Hindlimb muscle (tissue), 1 donor: Measurements from ENCODE around the gene CSNK1G2. TPM values are rescaled to one million over a fixed set of nuclear protein-coding genes. Genes with fewer than 3 reads are reported as not detected.

ENCODE experiments used
- DNase-seq: peaks from one replicate; pipeline ENCODE4 v3.0.0-alpha.2; 2013
- polyA plus RNA-seq: library from polyadenylated mRNA; unstranded; fragments of 120-200 nt; gene quantifications from one replicate; pipeline ENCODE4 v1.2.1, GENCODE V29; 2013; ENCODE audit not compliant: insufficient read length

Gene CSNK1G2
- polyA plus RNA-seq, 1 donor = 42.8 TPM

DNA sequence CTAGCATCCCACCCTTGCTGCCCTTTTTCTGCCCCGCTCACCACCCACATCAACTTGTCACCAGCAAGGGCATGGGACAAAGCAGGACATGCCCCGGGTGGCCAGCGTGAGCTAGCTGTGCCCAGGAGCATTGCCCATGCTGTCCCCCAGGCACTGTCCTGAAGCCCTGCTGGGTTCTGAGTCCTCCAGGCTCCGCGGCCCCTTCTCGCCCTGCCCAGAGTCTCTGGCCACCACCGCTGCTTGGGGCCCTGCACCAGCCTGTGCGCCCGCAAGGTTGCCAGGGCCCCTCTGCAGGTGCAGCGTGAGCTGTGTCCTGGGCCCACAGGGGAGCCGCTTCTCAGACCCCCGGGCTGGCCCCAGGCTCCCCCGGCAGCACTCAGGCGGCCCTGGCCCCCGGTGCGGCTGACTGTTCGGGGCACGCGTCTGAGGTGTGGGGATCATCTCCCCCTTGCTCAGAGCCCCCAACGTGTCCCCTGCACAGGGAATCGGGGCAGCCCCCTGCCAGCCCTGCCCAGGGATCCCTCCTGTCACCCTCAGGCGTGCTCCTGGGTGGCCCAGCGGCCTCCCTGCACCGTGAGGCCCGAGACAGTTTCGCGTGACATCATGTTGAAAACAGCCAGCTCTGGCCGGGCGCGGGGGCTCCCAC lies 4.1 kb downstream of the CSNK1G2 start:
- no peak for DNase-seq

DNA sequence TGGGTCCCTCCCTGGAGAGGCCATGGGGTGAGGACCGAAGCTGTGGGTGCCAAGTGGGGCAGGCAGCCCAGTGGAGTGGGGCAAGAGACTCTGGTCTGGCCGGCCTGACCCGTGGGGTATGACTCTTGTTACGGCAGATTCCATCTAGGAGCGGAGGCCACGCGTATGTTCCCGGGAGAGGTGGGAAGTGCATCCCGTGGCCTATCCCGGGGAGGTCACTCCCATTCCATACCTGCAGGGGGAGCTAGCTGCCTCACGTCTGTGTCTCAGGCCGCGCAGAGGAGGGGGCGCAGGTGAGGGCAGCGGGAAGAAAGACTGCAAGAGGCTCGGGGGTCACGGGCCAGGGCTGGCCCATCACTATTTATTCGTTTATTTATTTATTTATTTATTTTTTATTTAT lies 4.9 kb downstream of the CSNK1G2 start:
- DNase-seq = no peak

DNA sequence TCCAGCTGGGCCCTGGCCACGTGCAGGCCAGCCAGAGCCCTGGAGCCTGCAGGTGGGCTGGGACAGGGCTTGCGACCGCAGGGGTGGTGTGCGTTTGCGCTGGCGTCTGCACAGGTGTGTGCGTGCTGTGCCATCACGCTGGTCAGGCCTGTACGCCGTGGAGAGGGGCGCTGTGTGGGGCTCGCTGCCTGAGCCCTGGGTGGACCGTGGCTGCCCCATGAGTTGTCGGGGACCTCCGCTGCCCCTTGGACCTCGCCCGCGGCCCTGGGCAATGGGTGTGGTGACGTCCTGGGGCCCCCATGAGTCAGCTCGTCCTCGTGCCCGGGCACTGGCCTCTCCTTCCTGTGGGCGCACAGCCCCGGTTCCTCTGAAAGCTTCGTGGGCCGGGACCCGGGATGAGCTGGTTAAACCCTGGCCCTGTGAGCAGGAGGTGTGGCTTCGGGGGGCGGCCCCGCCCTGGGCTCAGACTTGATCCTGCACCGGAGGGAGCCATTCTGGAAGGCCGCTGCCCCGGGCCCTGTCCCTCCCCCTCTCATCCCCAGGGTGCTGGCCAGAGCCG lies 6.8 kb downstream of the CSNK1G2 start:
- no peak for DNase-seq

DNA sequence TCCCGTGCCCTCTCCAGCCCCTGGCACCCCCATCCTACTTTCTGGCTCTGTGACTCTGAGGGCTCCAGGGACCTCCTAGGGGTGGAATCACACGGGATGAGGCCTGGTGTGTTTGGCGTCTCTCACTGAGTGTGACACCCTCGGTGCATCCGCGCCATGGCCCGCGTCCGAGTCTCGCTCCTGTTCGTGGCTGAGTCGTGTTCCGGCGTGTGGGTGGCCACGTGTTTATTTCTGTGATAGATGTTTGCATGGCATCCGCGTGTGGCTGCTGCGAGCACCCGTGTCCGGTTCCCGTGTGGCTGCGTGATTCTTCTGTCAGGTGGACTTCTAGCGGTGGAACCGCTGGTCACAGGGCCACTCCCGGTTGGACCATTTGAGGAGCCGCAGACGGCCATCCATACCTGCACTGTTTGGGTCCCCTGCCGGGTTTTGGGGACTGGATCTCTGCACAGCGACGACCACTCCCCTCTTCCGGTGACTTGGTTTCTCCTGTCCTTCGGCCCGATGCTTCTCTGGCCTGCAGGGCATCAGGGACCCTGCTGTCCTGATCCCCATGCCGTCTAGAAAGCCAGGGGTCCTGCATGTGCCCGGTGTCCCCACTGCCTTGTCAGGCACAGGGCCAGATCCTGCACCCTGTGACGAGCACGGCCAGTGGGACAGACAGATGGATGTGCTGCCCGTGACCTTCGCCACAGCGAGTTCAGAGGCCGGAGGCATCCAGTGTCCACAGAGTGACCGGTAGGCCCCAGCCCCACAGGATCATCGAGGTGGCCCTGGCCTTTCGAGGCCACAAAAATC lies 8.5 kb downstream of the CSNK1G2 start:
- no peak for DNase-seq

DNA sequence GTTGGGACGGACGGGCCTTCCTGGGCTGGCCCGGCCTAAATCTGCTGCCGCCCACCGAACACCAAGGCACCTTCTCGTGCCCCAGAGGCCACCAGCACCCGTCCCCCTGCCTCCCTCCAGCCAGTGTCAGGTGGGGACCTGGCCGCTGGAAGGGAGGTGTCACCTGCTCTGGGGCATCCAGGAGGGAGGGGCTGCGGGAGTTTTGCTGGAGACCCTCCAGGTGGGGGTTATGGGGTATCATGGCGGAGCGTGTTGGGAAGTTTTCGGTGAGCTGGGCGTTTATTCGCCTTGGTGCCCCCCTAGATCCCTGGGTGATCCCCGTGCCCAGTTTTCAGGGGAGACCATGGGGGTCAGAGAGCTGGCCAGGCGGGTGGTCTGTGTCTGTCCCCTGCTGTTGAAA lies 9.7 kb downstream of the CSNK1G2 start:
- DNase-seq = no peak

DNA sequence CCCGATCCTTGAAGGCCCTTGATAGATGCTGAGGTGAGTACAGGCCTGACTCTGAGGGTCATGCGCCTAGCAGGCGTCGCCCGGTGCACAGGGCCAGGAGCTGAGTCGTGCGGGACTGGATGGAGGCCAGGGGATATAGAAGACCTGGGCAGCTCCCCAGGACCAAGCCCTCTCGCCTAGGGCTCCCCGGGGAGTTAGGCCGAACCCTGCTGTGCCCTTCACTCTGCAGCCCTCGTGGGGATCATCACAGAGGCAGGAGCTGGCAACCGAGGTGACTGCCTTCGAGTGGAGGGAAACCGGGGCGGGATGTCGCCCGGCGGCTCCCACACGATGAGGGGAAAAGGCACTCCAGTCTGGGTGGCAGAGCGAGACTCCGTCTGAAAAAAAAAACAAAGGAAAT lies 11.7 kb downstream of the CSNK1G2 start:
- no peak for DNase-seq

DNA sequence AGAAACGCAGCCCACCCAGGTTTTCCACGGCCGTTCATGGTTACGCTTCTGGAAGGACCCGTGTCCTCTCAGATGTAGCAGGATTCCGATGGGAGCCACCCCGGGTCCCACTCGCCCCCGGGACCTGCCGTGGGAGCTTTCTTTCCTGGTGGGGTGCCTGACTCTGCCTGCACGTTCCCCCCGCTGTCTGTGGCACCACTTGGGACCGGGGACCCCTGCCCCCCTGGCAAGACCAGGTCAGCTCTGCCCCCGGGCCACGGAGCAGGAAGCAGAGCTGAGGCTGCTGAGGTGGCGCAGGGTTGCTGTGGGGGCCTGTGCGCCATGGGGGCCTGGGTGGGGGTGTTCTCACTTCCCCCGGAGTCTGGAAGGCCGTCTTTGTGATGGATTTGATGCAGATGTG lies 12.1 kb downstream of the CSNK1G2 start:
- DNase-seq = no peak

DNA sequence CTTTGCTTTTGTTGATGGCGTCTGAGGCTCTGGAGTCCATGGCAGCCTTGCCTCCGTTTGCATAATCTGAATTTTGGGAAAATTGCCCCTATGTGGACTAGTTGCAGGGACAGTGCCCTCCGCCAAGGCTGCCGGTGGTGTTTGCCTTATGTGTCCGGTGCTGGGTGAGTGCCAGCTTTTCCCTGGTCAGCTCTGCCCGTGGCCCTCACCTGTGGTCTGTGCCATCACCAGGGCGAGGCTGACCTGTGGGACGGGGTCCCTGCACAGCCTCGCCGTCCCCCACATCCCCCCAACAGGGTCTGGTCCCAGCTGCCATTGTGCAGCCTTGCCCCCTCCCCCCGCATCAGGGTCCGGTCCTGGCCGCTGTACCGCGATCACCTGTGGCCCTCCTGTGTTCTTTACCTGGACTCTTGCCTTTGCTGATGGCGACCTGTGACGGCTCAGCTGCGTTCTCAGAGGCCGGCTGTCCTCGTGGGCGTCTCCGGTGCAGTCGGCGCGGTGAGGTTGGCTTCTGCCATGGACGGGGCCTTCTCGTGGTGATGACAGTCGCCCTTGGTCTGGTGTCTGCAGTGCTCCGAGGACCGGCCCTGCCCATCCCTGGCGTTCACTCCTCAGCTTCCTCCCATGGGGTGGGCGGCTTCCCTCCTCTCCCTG lies 12.6 kb downstream of the CSNK1G2 start:
- no peak for DNase-seq

DNA sequence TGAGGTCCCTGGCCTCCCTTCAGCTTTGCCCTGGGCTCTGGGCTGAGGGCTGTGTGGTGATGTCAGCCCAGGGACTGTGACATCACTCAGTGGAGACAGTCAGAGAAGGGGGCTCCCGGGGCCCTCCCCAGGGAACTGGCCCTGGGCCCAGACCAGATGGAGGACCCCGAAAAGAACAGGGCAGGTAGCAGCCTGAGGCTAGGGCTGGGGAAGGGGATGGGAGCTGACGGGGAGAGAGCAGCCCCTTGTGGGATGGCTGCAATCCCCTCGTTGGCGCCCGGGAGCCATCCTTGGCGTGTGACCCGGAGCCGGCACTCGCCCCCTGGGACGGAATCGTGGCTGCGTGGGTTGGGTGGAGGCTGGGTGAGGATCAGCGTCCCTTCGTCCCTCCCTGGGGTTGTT lies 13.6 kb downstream of the CSNK1G2 start:
- DNase-seq = no peak

DNA sequence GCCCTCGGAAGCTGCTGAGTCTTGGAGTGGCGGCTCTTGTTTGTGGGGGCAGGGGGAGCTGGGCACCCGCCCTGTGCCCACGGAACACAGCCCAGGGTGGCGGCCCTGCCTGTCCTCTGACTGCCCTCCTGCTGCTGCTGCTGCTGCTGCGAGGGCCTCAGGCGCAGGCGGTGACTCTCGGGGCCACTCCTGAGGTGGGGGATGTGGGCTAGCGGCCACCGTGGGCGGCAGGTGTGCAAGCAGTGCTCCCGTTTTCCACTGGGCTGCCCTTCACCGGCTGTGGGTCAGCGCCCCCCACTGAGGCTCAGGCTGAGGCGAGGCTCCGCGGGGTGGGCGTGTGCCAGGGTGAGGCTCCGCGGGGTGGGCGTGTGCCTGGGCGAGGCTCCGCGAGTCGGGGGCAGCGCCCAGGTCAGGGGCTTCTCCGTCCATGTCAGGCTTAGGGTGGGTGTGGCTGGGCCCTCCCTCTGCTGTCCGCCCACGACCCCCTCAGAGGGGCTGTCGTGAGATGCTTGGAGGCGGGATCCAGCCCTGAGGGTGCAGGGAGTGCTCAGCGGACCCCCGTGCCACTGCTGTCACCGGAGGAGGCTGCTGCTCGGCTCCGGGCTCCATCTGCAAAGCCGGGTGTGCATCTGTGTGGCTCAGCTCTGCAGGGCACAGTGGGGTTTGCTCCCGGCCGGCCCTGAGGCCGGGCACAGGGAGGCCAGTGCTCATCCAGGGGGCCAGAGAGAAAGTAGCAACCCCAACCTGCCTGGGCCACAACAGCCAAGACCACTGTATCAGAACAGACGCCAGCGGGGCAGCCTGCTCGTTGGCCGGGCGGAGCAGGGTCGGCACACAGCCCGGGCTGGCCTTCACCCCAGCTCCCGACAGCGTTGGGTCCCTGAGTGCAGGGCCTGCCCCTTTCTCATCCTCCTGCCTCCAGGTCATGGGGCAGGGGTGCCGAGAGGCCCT lies 14.5 kb downstream of the CSNK1G2 start:
- DNase-seq = no peak

DNA sequence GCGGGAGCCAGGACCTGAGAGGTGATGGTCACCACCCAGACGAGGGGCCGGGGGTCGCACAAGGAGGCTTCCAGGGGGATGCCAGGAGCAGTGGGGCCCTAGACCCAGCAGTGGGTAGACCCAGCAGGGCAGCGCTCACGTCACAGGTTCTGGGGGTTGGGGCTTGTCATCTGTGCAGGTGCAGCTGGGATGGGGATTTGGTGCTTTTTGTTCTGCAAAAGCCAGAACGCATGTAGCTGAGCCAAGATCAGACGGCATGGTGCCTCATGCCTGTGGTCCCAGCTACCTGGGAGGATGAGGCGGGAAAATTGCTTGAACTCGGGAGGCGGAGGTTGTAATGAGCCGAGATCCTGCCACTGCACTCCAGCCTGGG lies 15.1 kb downstream of the CSNK1G2 start:
- DNase-seq = no peak

DNA sequence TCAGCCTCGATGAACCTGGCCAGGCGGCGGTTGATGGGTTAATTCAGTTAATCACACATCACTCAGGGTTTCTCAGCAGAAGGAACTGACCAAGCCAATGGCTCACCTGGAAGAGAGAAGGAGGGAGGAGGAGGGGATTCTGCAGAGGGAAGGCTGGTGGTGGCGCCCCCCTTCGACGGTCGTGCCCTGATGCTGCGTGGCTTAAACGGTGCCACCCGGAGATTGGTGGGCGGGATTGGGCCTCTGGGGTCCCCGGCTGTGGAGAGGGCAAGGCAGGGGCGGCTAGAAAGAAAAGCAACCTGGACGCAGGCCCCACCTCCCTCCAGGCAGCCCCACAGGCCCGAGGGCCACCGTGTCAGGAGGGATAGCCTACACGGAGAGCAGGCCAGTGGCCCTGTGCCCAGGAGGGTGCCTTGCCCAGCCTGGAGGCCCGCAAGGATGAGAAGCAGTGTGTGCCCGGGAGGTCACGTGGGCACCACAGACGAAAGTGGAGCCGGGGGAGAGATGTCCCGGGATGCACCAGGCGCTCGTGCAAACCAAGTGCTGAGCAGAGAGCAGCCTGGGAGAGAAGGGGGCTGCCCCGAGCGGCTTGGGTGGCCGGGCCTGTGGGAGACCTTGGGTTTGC lies 16.0 kb downstream of the CSNK1G2 start:
- no peak for DNase-seq

DNA sequence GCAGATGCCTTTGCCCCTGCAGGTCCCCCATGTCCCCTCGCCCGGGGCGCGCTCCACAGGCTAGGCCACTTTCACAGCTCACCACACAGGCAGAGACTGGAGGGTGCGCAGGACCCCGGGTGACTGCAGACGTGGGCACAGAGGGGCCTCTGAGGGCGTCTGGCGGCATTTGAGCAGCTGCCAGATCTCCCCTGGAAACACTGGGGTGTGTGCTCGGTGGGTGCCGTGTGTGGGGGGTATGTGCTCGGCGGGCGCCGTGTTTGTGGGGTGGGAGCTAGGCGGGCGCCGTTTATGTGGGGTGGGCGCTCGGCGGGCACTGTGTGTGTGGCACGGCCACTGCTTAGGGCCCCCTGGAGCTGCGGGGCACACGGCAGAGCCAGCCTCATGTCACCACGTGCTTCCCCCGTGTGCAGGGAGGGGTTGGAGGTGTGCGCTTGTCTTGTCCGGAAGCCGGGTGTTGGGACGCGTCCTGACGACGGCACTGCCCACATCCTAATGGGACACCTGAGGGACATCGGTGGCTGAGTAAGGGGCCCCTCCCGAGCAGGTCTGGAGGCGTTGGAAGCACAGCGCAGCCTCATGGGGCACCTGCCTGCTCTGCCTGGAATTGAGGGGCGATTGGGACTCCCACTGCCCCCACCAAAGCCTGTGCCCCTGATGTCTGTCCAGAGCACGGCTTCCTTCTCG lies 16.7 kb downstream of the CSNK1G2 start:
- DNase-seq = no peak

DNA sequence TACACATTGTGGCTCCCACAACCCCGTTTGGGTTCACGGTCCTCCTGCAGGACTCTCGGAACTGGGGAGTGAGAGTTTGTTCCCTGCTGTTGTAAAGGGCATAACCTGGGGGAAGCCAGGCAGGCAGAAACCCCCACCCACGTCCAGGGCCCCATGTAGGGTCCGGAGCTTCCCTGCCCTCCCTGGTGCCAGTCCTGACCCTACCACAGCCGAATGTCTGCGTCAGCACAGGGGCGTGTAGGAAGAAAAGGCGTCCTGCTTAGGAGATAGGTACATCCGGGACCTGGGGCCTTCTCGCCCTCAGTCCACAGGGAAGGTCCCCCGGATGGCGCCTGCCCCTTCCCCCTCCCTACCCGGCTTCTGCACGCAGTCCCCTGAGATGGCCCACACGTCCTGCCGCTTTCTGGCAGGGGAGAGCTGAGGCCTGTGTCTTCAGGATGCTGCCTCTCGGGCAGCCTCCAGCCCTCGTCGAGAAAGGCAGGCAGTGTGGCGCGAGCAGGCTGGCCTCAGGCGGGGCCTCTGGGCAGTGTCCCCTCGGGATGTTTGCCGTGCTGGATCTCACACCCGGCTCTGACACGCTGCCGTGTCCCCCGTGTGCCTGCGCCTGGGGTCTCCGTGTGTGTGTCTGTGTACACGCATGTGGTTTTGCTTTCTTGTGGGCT lies 19.1 kb downstream of the CSNK1G2 start:
- no peak for DNase-seq

DNA sequence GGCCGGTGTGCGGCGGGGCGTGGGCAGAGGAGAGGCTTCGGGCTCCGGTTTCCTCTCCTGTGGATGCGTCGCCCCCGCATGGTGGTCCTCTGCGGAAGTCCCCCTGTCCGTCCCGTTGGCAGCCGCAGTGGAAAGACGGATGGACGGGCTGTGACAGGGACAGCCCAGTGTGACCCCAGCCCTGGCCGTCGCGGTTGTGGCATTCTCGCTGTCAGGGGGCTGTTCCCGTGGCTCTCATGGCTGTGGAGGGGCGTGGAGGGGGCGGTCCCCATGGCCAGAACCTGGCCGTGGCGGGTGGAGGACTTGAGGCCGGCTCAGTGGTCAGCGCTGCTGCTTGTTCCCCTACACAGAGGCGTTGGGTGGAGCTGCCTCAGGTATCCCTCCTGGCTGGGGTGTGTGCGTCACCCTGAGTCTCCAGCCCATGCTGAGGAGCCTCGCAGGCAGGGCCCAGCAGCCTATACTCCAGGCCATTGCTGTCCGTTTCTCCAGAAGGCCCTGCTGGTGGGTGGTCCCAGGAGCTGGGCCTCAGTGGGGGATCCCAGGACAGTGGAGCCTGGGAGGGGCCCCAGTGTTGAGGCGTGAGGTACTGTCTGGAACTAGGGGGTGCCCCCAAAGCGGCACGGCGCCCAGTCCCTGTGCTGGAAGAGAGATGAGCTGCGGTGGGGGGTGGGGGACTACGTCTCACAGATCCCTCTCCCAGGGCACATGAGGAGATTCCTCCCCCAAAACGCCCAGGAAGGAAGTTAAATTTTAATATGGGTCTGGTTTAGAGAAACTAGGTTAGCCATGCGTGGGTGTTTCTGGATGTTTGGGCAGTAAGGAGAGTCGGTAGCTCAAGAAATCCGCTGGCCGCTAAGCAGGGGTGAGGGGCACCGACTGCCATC lies 20.3 kb downstream of the CSNK1G2 start:
- no peak for DNase-seq

DNA sequence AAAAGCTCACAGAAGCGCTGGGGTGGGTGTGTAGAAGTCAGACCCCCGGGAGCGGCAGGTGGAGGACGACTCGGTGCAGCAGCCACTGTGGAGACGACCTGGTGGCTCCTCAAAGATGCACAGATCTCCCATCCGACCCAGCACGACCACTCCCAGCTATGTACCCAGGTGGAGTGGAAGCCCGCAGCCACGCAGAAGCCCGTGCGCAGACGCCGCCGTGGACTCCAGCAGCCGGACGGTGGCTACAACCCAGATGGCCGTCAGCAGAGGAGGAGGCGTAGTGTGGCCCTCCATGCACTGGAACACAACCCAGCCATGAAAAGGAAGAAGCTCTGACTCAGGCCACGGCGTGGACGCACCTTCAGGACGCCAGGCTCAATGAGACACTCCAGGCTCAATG lies 21.7 kb downstream of the CSNK1G2 start:
- DNase-seq = no peak

DNA sequence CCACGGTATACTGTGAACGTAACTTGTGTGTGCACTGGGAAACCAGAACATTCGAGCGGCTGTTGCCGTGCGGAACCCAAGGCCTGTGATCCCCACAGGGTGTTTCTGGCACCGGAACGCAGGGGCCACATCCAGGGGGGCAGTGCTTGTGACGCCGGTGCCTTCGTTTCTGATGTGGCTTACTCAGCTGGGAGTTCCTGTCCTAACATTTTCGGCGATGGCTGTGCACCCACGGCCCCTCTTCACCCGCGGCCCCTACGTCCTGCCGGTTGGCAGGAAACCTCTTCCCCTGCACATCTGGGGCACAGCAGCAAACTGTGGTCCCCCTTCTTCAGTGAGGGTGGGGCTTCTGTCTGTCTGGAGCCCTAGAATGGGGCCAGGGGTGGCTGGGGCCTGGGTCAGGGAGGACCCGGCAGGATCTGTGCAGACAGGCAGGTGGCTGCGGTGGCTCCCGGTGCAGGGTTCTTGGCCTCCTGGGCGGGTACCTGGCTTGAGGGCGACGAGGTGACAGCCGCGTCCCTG lies 26.2 kb downstream of the CSNK1G2 start:
- DNase-seq = no peak

DNA sequence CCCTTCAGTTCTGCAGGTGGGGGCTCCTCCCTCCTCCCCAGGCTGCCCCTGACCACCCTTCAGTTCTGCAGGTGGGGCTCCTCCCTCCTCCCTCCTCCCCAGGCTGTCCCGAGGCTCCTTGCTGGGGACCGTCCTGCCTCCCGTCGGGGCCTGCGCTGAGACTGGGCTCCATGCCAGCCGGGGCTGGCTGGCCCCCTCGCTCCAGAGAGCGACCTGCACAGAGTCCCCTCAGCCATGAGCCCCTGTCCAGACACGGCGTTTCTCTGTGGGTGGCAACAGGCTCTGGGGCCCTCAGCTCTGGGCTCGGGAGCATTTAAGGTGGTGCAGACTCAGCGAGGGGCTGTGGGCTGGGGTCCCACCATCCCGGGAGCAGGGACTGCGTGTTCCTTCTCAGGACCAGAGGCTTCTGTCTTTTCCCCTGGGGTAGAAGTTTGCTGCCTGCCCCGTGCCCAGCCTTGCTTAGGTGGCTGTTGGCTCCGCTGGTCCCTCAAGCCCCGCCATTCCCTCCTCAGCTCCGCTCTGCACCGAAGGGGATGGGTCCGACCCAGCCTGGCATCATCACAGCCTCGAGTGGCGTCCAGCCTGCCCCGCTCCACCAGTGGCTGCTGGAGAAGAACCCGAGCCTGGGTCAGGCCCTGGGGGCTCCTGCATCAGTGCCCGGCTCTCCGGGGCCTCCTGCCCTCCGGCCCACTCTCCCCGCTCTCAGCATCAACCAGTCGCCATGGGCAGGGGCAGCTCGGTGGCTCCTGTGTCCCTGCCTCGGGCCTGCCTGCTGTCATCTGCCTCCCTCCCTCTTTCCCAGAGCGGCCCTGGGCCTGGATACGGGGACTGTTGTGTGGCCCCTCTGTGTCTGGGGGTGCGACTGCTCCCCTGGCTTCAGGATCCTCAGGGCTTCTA lies 27.6 kb downstream of the CSNK1G2 start:
- no peak for DNase-seq
